B cell (primary cell): Measurements from ENCODE around the gene TNRC6A. TPM values are rescaled to one million over a fixed set of nuclear protein-coding genes. Genes with fewer than 3 reads are reported as not detected.

Experiments
- ATAC-seq: fragments of 200-7000 bp; cut with Tn5 transposase; one replicate; pipeline ENCODE4 v1.10.0; 2021; ENCODE audit warnings: low read depth, mild to moderate bottlenecking, moderate number of reproducible peaks, moderate library complexity
- CTCF ChIA-PET: fragments of 350-600 bp; sonication (Branson Sonifier 250); formaldehyde crosslinking; loops from one replicate; lab custom pipeline; 2021; ENCODE audit warnings: antibody characterized with exemption, inconsistent platforms; lab: Charles Lee
- POLR2A ChIA-PET: fragments of 350-600 bp; sonication (Branson Sonifier 250); formaldehyde crosslinking; loops from one replicate; lab custom pipeline; 2021; ENCODE audit warnings: antibody characterized with exemption; lab: Charles Lee
- DNase-seq: peaks from one replicate; pipeline ENCODE4 v3.0.0; 2013
- H2AFZ ChIP-seq: 2 replicates; pipeline ENCODE4 v1.6.1; 2012; ENCODE audit warnings: mild to moderate bottlenecking, low read depth, low read length; ENCODE audit not compliant: insufficient read depth, poor library complexity, severe bottlenecking
- H3K27ac ChIP-seq, 2 donors: 1 replicate in 1 of 2; 2 replicates in 1 of 2; pipeline ENCODE4 v1.5.1; 2012 to 2013; ENCODE audit warnings: low read length in 2 of 2, mild to moderate bottlenecking in 2 of 2, moderate library complexity in 1 of 2
- H3K27me3 ChIP-seq, 4 experiments: fragments of 200-600 bp in 1 of 4; sonication (generic) in 1 of 4; replicated peaks in 1 of 4; 1 replicate in 2 of 4; 2 replicates in 2 of 4; pipeline versions ENCODE4 v1.6.1 to v1.7.0; 2013 to 2016; ENCODE audit warnings: low read length in 3 of 4, mild to moderate bottlenecking in 2 of 4, mixed read lengths in 1 of 4, moderate library complexity in 1 of 4; ENCODE audit not compliant: insufficient read depth in 4 of 4, control insufficient read depth in 3 of 4; ENCODE audit errors: control extremely low read depth in 1 of 4
- H3K36me3 ChIP-seq, 2 experiments: replicated peaks in 1 of 2; 1 replicate in 1 of 2; 2 replicates in 1 of 2; pipeline versions ENCODE4 v1.6.1 to v1.7.1; 2013; ENCODE audit warnings: low read length in 1 of 2; ENCODE audit not compliant: insufficient read depth in 2 of 2, control insufficient read depth in 1 of 2; ENCODE audit errors: control extremely low read depth in 1 of 2, extremely low read depth in 1 of 2
- H3K4me1 ChIP-seq, 2 donors: fragments of 200-600 bp in 1 of 2; sonication (generic) in 1 of 2; 1 replicate in 1 of 2; 2 replicates in 1 of 2; pipeline versions ENCODE4 v1.5.1 to v1.6.1; 2013 to 2017; ENCODE audit warnings: low read length in 2 of 2; ENCODE audit not compliant: control insufficient read depth in 2 of 2, insufficient read depth in 2 of 2
- H3K4me2 ChIP-seq: replicated peaks from 2 replicates; pipeline ENCODE3; 2012; ENCODE audit warnings: mild to moderate bottlenecking, low read depth, low read length; ENCODE audit not compliant: poor library complexity, severe bottlenecking
- H3K4me3 ChIP-seq, 5 experiments: fragments of 200-600 bp in 1 of 5; sonication (generic) in 1 of 5; 1 replicate in 3 of 5; 2 replicates in 2 of 5; pipeline versions ENCODE4 v1.5.1 to v1.7.0; 2011 to 2016; ENCODE audit warnings: low read length in 4 of 5, mild to moderate bottlenecking in 4 of 5, low read depth in 2 of 5, control low read depth in 1 of 5, moderate library complexity in 1 of 5; ENCODE audit not compliant: insufficient read depth in 1 of 5; ENCODE audit errors: control extremely low read depth in 1 of 5, extremely low read depth in 1 of 5
- H3K79me2 ChIP-seq: fragments of 200-600 bp; sonication (generic); one replicate; pipeline ENCODE4 v1.6.0; 2016; ENCODE audit warnings: low read length; ENCODE audit not compliant: control insufficient read depth, insufficient read depth
- H3K9ac ChIP-seq: fragments of 200-600 bp; sonication (generic); 2 replicates; pipeline ENCODE4 v1.6.1; 2017; ENCODE audit warnings: mild to moderate bottlenecking, low read length, moderate library complexity
- H3K9me3 ChIP-seq, 3 donors: one replicate each; pipeline versions ENCODE4 v1.6.1 to v1.7.1; 2013; ENCODE audit warnings: low read length in 2 of 3; ENCODE audit not compliant: control insufficient read depth in 2 of 3, insufficient read depth in 1 of 3; ENCODE audit errors: control extremely low read depth in 1 of 3
- H4K20me1 ChIP-seq: 2 replicates; pipeline ENCODE4 v1.6.0; 2012; ENCODE audit warnings: mild to moderate bottlenecking, low read length; ENCODE audit not compliant: insufficient read depth, control insufficient read depth, poor library complexity, severe bottlenecking
- H3K27ac Mint-ChIP-seq: one replicate; pipeline ENCODE4 v1.8.0; 2021; ENCODE audit warnings: mixed read lengths
- H3K27me3 Mint-ChIP-seq: one replicate; pipeline ENCODE4 v1.8.0; 2021; ENCODE audit warnings: mixed read lengths
- H3K4me1 Mint-ChIP-seq: one replicate; pipeline ENCODE4 v1.8.0; 2021; ENCODE audit warnings: mixed read lengths
- H3K4me3 Mint-ChIP-seq: one replicate; pipeline ENCODE4 v1.8.0; 2021; ENCODE audit warnings: mixed read lengths
- H3K9me3 Mint-ChIP-seq: one replicate; pipeline ENCODE4 v1.8.0; 2022; ENCODE audit warnings: mixed read lengths; ENCODE audit not compliant: insufficient read depth
- CTCF ChIP-seq: fragments of 200-600 bp; IDR thresholded peaks from one replicate; pipeline ENCODE4 v1.8.0; 2022; ENCODE audit warnings: antibody characterized with exemption, mild to moderate bottlenecking
- EZH2 ChIP-seq: IDR thresholded peaks from 2 replicates; pipeline ENCODE4 v1.6.1; 2012; ENCODE audit warnings: borderline replicate concordance, low read depth, mild to moderate bottlenecking, moderate library complexity, low read length; ENCODE audit not compliant: insufficient read depth, poor library complexity, severe bottlenecking
- WGBS: methylation state at CpG from one replicate; pipeline ENCODE4 v1.1.5; 2013; ENCODE audit warnings: missing lambda C conversion rate; ENCODE audit not compliant: insufficient coverage; 5-methylcytosine and 5-hydroxymethylcytosine counted together
- intact Hi-C: fragments of 100-400 bp; cut with micrococcal nuclease; formaldehyde crosslinking; loops from one replicate; pipeline ENCODE4 v1.10.0; 2022
- polyA plus RNA-seq: library from polyadenylated mRNA; depleted of rRNA; stranded (reverse); fragments of >200 nt; gene quantifications from 2 replicates; pipeline ENCODE4 v1.2.3, GENCODE V29; 2012
- total RNA-seq, 2 donors: library from RNA; stranded (reverse); fragments of 120-200 nt in 1 of 2; gene quantifications; 1 replicate in 1 of 2; 2 replicates in 1 of 2; pipeline versions ENCODE4 v1.2.3 to v1.2.4, GENCODE V29; 2013 to 2022

Gene TNRC6A
- total and polyA plus RNA-seq, 2 donors (not counting 1 experiment from before 2014, with no cell fraction given) = 79.3 to 104 TPM

- CTCF ChIA-PET = no interaction called here
- Histone ChIP-seq H3K36me3 (peaks cover 10 to 80% of the 10 kb centered on the region in 2 experiments), H3K27ac (no peak overlapping the region), H3K9ac (no peak overlapping the region), H3K9me3 (no peaks in the 10 kb centered on the region), H2AFZ (no peak overlapping the region), H4K20me1 (no peaks in the 10 kb centered on the region), H3K4me1 (no peaks in the 10 kb centered on the region), H3K4me3 (no peak overlapping the region), H3K27me3 (no peaks in the 10 kb centered on the region), H3K79me2 (no peaks in the 10 kb centered on the region), H3K4me2 (no peak overlapping the region)
- Mint-ChIP-seq H3K4me3 (no peak overlapping the region), H3K4me1 (no peaks in the 10 kb centered on the region), H3K27ac (no peak overlapping the region), H3K9me3 (no peaks in the 10 kb centered on the region), H3K27me3 (no peaks in the 10 kb centered on the region)
- DNase-seq = no peak
- POLR2A ChIA-PET = no interaction called here
- TF ChIP-seq EZH2 = no peak
- no peak for TF ChIP-seq CTCF
- intact Hi-C loops = no loop called here
- ATAC-seq = no peak
- 98% methylated on average over 8 of the region's 8 CpGs for WGBS
These were observed 93.5 kb downstream of the TNRC6A start for GRCh38 chr16:24822974-24823373.

- Mint-ChIP-seq H3K27ac (no peak overlapping the region), H3K9me3 (no peaks in the 10 kb centered on the region), H3K4me1 (no peaks in the 10 kb centered on the region), H3K4me3 (no peak overlapping the region), H3K27me3 (no peaks in the 10 kb centered on the region)
- ChIA-PET POLR2A (no interaction called here), CTCF (interaction anchor here (0.9 kb wide), 1 partner anchor 400 kb away, joined by 4 read pairs; no protein-coding TSS in a partner anchor)
- no peaks in the 10 kb centered on the region for H3K27me3 ChIP-seq
- H3K36me3 ChIP-seq = peaks cover 5 to 58% of the 10 kb centered on the region in 2 experiments
- no peaks in the 10 kb centered on the region for H3K9me3 ChIP-seq
- TF ChIP-seq CTCF (no peak), EZH2 (no peak)
- no peaks in the 10 kb centered on the region for H3K4me1 ChIP-seq
- H3K27ac ChIP-seq = no peak overlapping the region
- H3K4me2 ChIP-seq = no peak overlapping the region
- no peaks in the 10 kb centered on the region for H3K79me2 ChIP-seq
- DNase-seq = no peak
- no peak for ATAC-seq
- H4K20me1 ChIP-seq = no peaks in the 10 kb centered on the region
- H3K9ac ChIP-seq = no peak overlapping the region
- WGBS = 100% methylated on average over 1 of the region's 10 CpGs
- no peak overlapping the region for H2AFZ ChIP-seq
- no peak overlapping the region for H3K4me3 ChIP-seq
- intact Hi-C loops = no loop called here
These were observed 96.2 kb downstream of the TNRC6A start for GRCh38 chr16:24825696-24826095.
